GM19328 (cell line): ENCODE measurements around the gene WHRN.

Experiments
- ATAC-seq: cut with Tn5 transposase; IDR thresholded peaks from one replicate; pipeline ENCODE4 v1.9.1; 2021; ENCODE audit warnings: mild to moderate bottlenecking, moderate library complexity; ENCODE audit not compliant: unreplicated experiment

WHRN gene

GRCh38 chr9:114386361-114386885, 118.8 kb downstream of the WHRN start:
- ATAC-seq, result no peak

GRCh38 chr9:114385397-114386181, 119.7 kb downstream of the WHRN start:
- peak; percentile 78 for ATAC-seq

- ATAC-seq, result no peak
Measured at GRCh38 chr9:114384836-114385396, 120.4 kb downstream of the WHRN start.

GRCh38 chr9:114384341-114384740, 120.9 kb downstream of the WHRN start:
- no peak for ATAC-seq

GRCh38 chr9:114383521-114384231, 121.6 kb downstream of the WHRN start:
- ATAC-seq, result no peak

GRCh38 chr9:114382699-114383520, 122.4 kb downstream of the WHRN start:
- ATAC-seq, result no peak

- no peak for ATAC-seq
Measured at GRCh38 chr9:114378883-114379282, 126.4 kb downstream of the WHRN start.

GRCh38 chr9:114378016-114378415, 127.3 kb downstream of the WHRN start:
- ATAC-seq, result no peak

- no peak for ATAC-seq
Measured at GRCh38 chr9:114376586-114377445, 128.5 kb downstream of the WHRN start.

- ATAC-seq, result no peak
Measured at GRCh38 chr9:114375386-114376175, 129.7 kb downstream of the WHRN start.

GRCh38 chr9:114374936-114375335, 130.3 kb downstream of the WHRN start:
- ATAC-seq, result no peak

- no peak for ATAC-seq
Measured at GRCh38 chr9:114373960-114374730, 131.1 kb downstream of the WHRN start.

- ATAC-seq, result peak; percentile 91
Measured at GRCh38 chr9:114372921-114373448, 132.3 kb downstream of the WHRN start.

GRCh38 chr9:114371973-114372917, 133.0 kb downstream of the WHRN start:
- no peak for ATAC-seq

GRCh38 chr9:114371343-114371944, 133.8 kb downstream of the WHRN start:
- no peak for ATAC-seq

GRCh38 chr9:114370968-114371320, 134.3 kb downstream of the WHRN start:
- no peak for ATAC-seq
